ENCODE data around the gene MECP2. TPM values are rescaled to one million over a fixed set of nuclear protein-coding genes. Genes with fewer than 3 reads are reported as not detected.

Gene MECP2
- total RNA-seq, 2 donors from 2014 or later, result 57.0 to 113 TPM

DNA sequence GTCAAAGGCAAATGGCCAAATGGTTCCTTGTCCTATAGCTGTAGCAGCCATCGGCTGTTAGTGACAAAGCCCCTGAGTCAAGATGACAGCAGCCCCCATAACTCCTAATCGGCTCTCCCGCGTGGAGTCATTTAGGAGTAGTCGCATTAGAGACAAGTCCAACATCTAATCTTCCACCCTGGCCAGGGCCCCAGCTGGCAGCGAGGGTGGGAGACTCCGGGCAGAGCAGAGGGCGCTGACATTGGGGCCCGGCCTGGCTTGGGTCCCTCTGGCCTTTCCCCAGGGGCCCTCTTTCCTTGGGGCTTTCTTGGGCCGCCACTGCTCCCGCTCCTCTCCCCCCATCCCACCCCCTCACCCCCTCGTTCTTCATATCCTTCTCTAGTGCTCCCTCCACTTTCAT lies 42.7 kb upstream of the MECP2 start:
- H3K36me3 ChIP-seq, result no peaks in the 10 kb centered on the region
- TF ChIP-seq, protein P1, sequence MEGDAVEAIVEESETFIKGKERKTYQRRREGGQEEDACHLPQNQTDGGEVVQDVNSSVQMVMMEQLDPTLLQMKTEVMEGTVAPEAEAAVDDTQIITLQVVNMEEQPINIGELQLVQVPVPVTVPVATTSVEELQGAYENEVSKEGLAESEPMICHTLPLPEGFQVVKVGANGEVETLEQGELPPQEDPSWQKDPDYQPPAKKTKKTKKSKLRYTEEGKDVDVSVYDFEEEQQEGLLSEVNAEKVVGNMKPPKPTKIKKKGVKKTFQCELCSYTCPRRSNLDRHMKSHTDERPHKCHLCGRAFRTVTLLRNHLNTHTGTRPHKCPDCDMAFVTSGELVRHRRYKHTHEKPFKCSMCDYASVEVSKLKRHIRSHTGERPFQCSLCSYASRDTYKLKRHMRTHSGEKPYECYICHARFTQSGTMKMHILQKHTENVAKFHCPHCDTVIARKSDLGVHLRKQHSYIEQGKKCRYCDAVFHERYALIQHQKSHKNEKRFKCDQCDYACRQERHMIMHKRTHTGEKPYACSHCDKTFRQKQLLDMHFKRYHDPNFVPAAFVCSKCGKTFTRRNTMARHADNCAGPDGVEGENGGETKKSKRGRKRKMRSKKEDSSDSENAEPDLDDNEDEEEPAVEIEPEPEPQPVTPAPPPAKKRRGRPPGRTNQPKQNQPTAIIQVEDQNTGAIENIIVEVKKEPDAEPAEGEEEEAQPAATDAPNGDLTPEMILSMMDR (IDR thresholded peaks at IDR 0.05), result no peak
- ATAC-seq (ENCODE audit: insufficient number of reproducible peaks, low FRiP score, low read depth) (no peak), DNase-seq (ENCODE audit: low spot score) (no peak)
- H3K27me3 ChIP-seq (replicated peaks; ENCODE audit: insufficient read depth), result no peaks in the 10 kb centered on the region
- no peaks in the 10 kb centered on the region for H3K4me1 ChIP-seq (ENCODE audit: control insufficient read depth in 1 of 2, low read depth in 2 of 2)
- no peak overlapping the region for H3K4me3 ChIP-seq
- H3K27ac ChIP-seq, result no peak overlapping the region
- H3K9me3 ChIP-seq, result no peaks in the 10 kb centered on the region

DNA sequence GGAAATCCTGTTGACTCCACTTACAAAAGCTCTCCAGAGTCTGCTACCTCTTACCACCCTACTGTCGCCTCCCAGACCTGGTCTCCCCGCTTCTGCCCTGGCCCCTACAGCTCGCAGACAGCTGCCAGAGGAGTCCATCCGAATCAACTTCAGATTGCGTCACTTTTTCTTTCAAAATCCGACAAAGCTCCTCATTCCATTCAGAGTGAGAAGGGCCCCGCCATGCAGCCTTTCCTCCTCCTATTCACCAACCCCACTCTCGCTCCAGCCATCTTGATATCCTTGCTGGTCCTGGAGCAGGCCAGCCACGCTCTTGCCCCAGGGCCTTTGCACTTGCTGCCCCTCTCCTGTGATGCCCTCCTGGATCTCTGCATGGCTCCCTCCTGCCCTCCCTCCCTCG lies 41.3 kb upstream of the MECP2 start:
- no peak overlapping the region for H3K27ac ChIP-seq
- ATAC-seq (ENCODE audit: insufficient number of reproducible peaks, low FRiP score, low read depth) (no peak), DNase-seq (ENCODE audit: low spot score) (no peak)
- H3K4me1 ChIP-seq (ENCODE audit: control insufficient read depth in 1 of 2, low read depth in 2 of 2), result no peaks in the 10 kb centered on the region
- no peaks in the 10 kb centered on the region for H3K36me3 ChIP-seq
- H3K27me3 ChIP-seq (replicated peaks; ENCODE audit: insufficient read depth), result no peaks in the 10 kb centered on the region
- TF ChIP-seq, protein P1 (IDR thresholded peaks at IDR 0.05), result no peak
- H3K9me3 ChIP-seq, result no peaks in the 10 kb centered on the region
- no peak overlapping the region for H3K4me3 ChIP-seq

DNA sequence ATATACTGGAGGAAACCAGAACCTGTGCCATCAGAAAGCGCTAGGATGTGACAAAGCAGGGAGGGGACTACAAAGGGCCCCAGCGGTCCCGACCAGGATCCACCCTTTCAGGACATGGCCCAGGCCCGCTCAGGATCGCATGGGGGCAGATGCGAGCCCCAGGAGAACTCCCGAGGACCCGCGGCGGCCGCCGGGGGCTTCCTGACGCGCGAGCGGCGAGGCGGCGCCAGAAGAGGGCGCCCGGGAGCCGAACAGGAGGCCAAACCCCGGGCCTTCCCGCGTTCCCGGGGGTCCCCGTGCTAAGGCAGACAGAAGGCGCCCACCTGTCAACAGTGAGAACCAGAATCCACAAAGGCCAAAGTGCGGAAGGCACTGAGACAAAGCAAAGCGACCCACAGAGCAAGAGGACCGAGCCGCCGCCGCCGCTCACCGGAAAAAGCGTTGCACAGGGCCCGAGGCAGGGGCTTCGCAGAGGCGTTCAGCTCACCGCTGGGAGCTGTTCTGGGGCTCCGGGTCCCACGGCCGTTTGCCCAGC lies 39.2 kb upstream of the MECP2 start:
- no peak overlapping the region for H3K27ac ChIP-seq
- no peak for ATAC-seq (ENCODE audit: insufficient number of reproducible peaks, low FRiP score, low read depth)
- peak overlapping the region; percentile 66 for H3K4me3 ChIP-seq

DNA sequence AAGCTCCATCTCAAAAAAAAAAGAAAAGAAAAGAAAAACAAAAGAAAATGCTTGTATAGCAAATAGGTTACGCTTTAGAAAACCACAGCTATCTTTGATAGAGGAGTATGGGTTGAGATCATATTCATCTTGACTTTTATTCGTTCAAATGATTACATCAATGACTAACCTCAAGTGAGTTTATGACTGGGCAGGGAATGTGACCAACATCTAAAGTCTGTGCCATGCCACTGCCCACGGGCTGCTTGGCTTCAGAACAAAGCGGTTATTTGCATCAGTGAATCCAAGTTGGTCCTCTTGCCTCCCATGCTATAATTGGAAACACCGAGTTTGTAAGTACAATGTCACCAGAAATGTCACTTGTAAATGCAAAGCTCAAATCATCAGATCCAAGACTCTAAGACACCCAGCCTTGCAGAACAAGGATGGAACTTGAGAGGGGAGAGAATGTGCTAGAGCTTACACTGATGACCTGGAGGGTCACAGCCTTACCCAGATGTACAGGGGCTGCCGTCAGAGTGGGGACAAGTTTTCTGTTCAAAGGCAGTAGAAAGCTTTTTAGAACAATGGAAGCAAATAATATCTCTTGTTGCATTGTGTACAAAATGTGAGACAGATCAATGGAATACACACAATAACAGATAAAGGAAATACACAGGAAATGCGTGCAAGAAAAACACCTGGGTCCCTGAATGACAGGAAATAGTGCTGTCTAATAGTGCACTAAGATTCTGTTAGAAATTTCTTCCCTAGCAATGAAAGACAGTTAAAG lies 38.1 kb upstream of the MECP2 start:
- no peaks in the 10 kb centered on the region for H3K36me3 ChIP-seq
- no peaks in the 10 kb centered on the region for H3K9me3 ChIP-seq
- TF ChIP-seq, protein P1 (IDR thresholded peaks at IDR 0.05), result no peak
- ATAC-seq (ENCODE audit: insufficient number of reproducible peaks, low FRiP score, low read depth) (no peak), DNase-seq (ENCODE audit: low spot score) (no peak)
- no peak overlapping the region for H3K4me3 ChIP-seq
- no peak overlapping the region for H3K27ac ChIP-seq
- no peaks in the 10 kb centered on the region for H3K4me1 ChIP-seq (ENCODE audit: control insufficient read depth in 1 of 2, low read depth in 2 of 2)
- H3K27me3 ChIP-seq (replicated peaks; ENCODE audit: insufficient read depth), result no peaks in the 10 kb centered on the region

More for the DNA sequence above, 39.2 kb upstream of the MECP2 start:
- H3K36me3 ChIP-seq, result no peaks in the 10 kb centered on the region
- H3K4me1 ChIP-seq (ENCODE audit: control insufficient read depth in 1 of 2, low read depth in 2 of 2), result no peaks in the 10 kb centered on the region
- TF ChIP-seq, protein P1 (IDR thresholded peaks at IDR 0.05), result peak; percentile 70
- DNase-seq (ENCODE audit: low spot score), result no peak
- no peaks in the 10 kb centered on the region for H3K9me3 ChIP-seq
- H3K27me3 ChIP-seq (replicated peaks; ENCODE audit: insufficient read depth), result no peaks in the 10 kb centered on the region

DNA sequence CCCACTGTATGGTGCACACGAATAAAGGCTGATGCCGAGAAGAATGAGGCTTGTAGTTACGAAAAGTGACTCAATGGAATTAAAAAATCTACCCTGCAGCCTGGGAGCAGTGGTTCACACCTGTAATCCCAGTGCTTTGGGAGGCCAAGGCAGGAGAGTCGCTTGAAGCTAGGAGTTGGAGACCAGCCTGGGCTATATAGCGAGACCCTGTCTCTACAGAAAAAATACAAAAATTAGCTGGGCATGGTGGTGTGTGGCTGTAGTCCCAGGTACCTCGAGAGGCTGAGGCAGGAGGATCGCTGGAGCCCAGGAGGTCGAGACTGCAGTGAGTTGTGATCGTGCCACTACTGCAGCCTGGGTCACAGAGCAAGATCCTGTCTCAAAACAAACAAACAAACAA lies 34.8 kb upstream of the MECP2 start:
- Histone ChIP-seq H3K36me3 (no peaks in the 10 kb centered on the region), H3K27me3 (replicated peaks; ENCODE audit: insufficient read depth) (no peaks in the 10 kb centered on the region), H3K4me3 (no peak overlapping the region), H3K4me1 (ENCODE audit: control insufficient read depth in 1 of 2, low read depth in 2 of 2) (no peaks in the 10 kb centered on the region), H3K27ac (no peak overlapping the region), H3K9me3 (no peaks in the 10 kb centered on the region)
- DNase-seq (ENCODE audit: low spot score) (no peak), ATAC-seq (ENCODE audit: insufficient number of reproducible peaks, low FRiP score, low read depth) (no peak)
- TF ChIP-seq, protein P1 (IDR thresholded peaks at IDR 0.05), result no peak
